SH-SY5Y (cell line): ENCODE results near the gene ZNF48.

Source experiments
- GATA2 ChIP-seq: IDR thresholded peaks from 2 replicates; pipeline ENCODE4 v1.6.1; 2011; ENCODE audit warnings: mild to moderate bottlenecking, low read depth, low read length
- GATA3 ChIP-seq: IDR thresholded peaks from 2 replicates; pipeline ENCODE4 v1.6.1; 2011; ENCODE audit warnings: low read depth, mild to moderate bottlenecking, low read length, moderate library complexity

- TF ChIP-seq GATA3 (no peak), GATA2 (no peak)
Observed at GRCh38 chr16:30352488-30353401, 42.5 kb upstream of the ZNF48 start.
